ENCODE results near the gene ELK4. TPM values are rescaled to one million over a fixed set of nuclear protein-coding genes. Genes with fewer than 3 reads are reported as not detected.
A peak's percentile ranks its signal among the peaks of the same experiment; 100 is the strongest.

ELK4 gene
- total and polyA plus RNA-seq, 8 donors: 23.6 to 69.9 (median 26.9) TPM

- intact Hi-C loops (cut with DNase I): loop anchor here in 1 of 2 donors (10.0 kb wide), 1 partner anchor 56 kb away; no protein-coding TSS in a partner anchor
- Histone ChIP-seq H3K27ac (no peak overlapping the region), H3K4me1 (peaks cover 0 to 17% of the 10 kb centered on the region in 2 donors), H3K36me3 (no peaks in the 10 kb centered on the region), H3K4me3 (no peak overlapping the region), H3K27me3 (no peaks in the 10 kb centered on the region), H3K9me3 (no peaks in the 10 kb centered on the region)
- TF ChIP-seq CTCF (IDR thresholded peaks at IDR 0.05): no peak
- DNase-seq (no peak), ATAC-seq (no peak)
Observed at GRCh38 chr1:205580923-205581180, 51.0 kb downstream of the ELK4 start.

- no peak for DNase-seq
- TF ChIP-seq CTCF (IDR thresholded peaks at IDR 0.05): no peak
- intact Hi-C loops (cut with DNase I): loop anchor here in 1 of 2 donors (10.0 kb wide), 1 partner anchor 56 kb away; no protein-coding TSS in a partner anchor
- ATAC-seq: no peak
- no peaks in the 10 kb centered on the region for H3K9me3 ChIP-seq
- no peak overlapping the region for H3K27ac ChIP-seq
- no peak overlapping the region for H3K4me3 ChIP-seq
- no peaks in the 10 kb centered on the region for H3K27me3 ChIP-seq
- no peaks in the 10 kb centered on the region for H3K36me3 ChIP-seq
- peaks cover 0 to 17% of the 10 kb centered on the region in 2 donors for H3K4me1 ChIP-seq
Observed at GRCh38 chr1:205580140-205580922, 51.5 kb downstream of the ELK4 start.

GRCh38 chr1:205579711-205580110 lies 52.1 kb downstream of the ELK4 start:
- H3K4me3 ChIP-seq: no peak overlapping the region
- ATAC-seq (no peak), DNase-seq (no peak)
- intact Hi-C loops (cut with DNase I): loop anchor here in 1 of 2 donors (10.0 kb wide), 1 partner anchor 55 kb away; no protein-coding TSS in a partner anchor
- no peak overlapping the region for H3K27ac ChIP-seq
- no peak for TF ChIP-seq CTCF (IDR thresholded peaks at IDR 0.05)
- H3K9me3 ChIP-seq: no peaks in the 10 kb centered on the region
- no peaks in the 10 kb centered on the region for H3K36me3 ChIP-seq
- no peaks in the 10 kb centered on the region for H3K27me3 ChIP-seq
- H3K4me1 ChIP-seq: peaks cover 0 to 17% of the 10 kb centered on the region in 2 donors

GRCh38 chr1:205578780-205579571 lies 52.8 kb downstream of the ELK4 start:
- Histone ChIP-seq H3K27ac (peak overlapping the region in 1 of 2 donors; percentile 3), H3K36me3 (no peaks in the 10 kb centered on the region), H3K27me3 (no peaks in the 10 kb centered on the region), H3K4me3 (no peak overlapping the region), H3K4me1 (peaks cover 0 to 17% of the 10 kb centered on the region in 2 donors), H3K9me3 (no peaks in the 10 kb centered on the region)
- ATAC-seq (peak; percentile 51), DNase-seq (peak in 1 of 4 donors; percentile 31)
- no peak for TF ChIP-seq CTCF (IDR thresholded peaks at IDR 0.05)
- intact Hi-C loops (cut with DNase I): no loop called here

Data from left lung (tissue), 10 donors.